HG03342 (cell line): ENCODE data around the gene TEX12.
"Not testable (repeated sequence)": the region's sequence is repeated elsewhere in the genome, so short reads cannot be mapped to it uniquely, and the experiment has no call there.

Experiments
- ATAC-seq: cut with Tn5 transposase; IDR thresholded peaks from one replicate; pipeline ENCODE4 v1.9.1; 2021; ENCODE audit warnings: mild to moderate bottlenecking, moderate library complexity; ENCODE audit not compliant: unreplicated experiment

The TEX12 gene

GRCh38 chr11:112163875-112164685 lies 3.1 kb upstream of the TEX12 start, which contains the start of gene IL18:
IL18 (minus strand) TSS chr11:112164094; CDS start chr11:112155053, 9,041 bp downstream.
- ATAC-seq: no peak

- no peak for ATAC-seq
Observed at GRCh38 chr11:112165049-112165448, 2.1 kb upstream of the TEX12 start.

- ATAC-seq: no peak
Observed at GRCh38 chr11:112166562-112166961, 610 bp upstream of the TEX12 start.

- peak; percentile 67 for ATAC-seq
Observed at GRCh38 chr11:112172362-112172994, 5.3 kb downstream of the TEX12 start.

- no peak for ATAC-seq
Observed at GRCh38 chr11:112173152-112173551, 6.0 kb downstream of the TEX12 start.

GRCh38 chr11:112174789-112175598 lies 7.8 kb downstream of the TEX12 start, which contains the start of gene BCO2:
BCO2 (plus strand) TSS chr11:112175512; CDS start chr11:112175602, 90 bp downstream.
- peak; percentile 69 for ATAC-seq

- ATAC-seq: no peak
Observed at GRCh38 chr11:112175599-112175952, 8.4 kb downstream of the TEX12 start.

GRCh38 chr11:112176077-112176476 lies 8.9 kb downstream of the TEX12 start:
- no peak for ATAC-seq

- no peak for ATAC-seq
Observed at GRCh38 chr11:112177589-112177988, 10.4 kb downstream of the TEX12 start.

GRCh38 chr11:112178428-112178827 lies 11.3 kb downstream of the TEX12 start:
- ATAC-seq: no peak

GRCh38 chr11:112178936-112179335 lies 11.8 kb downstream of the TEX12 start:
- ATAC-seq: no peak

GRCh38 chr11:112179601-112180000 lies 12.4 kb downstream of the TEX12 start:
- peak; percentile 47 for ATAC-seq

GRCh38 chr11:112182867-112183266 lies 15.7 kb downstream of the TEX12 start:
- no peak for ATAC-seq

- no peak for ATAC-seq
Observed at GRCh38 chr11:112185883-112186282, 18.7 kb downstream of the TEX12 start.

- no peak for ATAC-seq
Observed at GRCh38 chr11:112186304-112186703, 19.1 kb downstream of the TEX12 start.

- ATAC-seq: not testable (repeated sequence)
Observed at GRCh38 chr11:112195113-112195512, 27.9 kb downstream of the TEX12 start.

- no peak for ATAC-seq
Observed at GRCh38 chr11:112195951-112196351, 28.8 kb downstream of the TEX12 start.

- ATAC-seq: no peak
Observed at GRCh38 chr11:112196519-112197087, 29.4 kb downstream of the TEX12 start.

- ATAC-seq: not testable (repeated sequence)
Observed at GRCh38 chr11:112199101-112199500, 31.9 kb downstream of the TEX12 start.

- no peak for ATAC-seq
Observed at GRCh38 chr11:112200252-112200651, 33.1 kb downstream of the TEX12 start.

- ATAC-seq: no peak
Observed at GRCh38 chr11:112206071-112206470, 38.9 kb downstream of the TEX12 start.
